ENCODE measurements around the gene DCST2. TPM values are rescaled to one million over a fixed set of nuclear protein-coding genes. Genes with fewer than 3 reads are reported as not detected.

DCST2 gene
- polyA plus RNA-seq, 4 donors, result 1.9 to 27.1 (median 10.6) TPM

DNA sequence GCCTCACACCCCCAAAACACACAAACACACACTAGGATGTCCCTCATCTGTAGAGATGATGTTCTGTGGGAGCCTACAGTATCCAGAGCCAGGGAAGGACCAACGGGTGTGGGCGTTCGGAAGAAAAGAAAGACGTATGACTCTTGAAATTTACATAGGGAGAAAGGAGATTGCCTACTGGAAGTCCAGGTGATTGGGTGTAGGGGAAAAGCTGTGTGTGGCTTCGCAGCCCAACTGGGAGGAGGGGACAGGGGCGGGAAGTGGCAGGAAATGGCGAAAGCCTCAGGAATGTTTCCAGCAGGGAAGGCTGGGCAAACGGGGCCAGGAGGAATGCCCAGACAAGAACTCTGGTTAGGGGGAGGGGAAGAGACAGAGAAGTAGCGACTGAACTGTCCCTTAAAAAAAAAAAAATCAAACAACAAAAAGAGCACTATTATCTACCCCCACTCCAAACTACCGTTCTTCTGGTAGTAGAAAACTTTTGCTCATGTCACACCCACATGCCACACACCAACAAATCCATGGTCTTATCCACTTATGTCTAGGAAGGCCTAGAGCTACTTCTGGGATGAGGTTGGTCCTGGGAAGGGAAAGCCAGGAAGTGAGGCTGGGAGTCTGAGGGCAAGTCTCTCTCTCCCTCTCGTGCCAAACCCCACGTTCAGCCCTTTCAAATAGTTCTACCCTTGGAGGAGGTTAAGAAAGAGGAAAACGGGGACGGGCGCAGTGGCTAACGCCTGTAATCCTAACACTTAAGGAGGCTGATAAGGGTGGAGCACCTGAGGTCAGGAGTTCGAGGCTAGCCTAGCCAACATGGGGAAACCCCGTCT is 60.9 kb downstream of the DCST2 start:
- WGBS, 3 donors, result 10 to 26% (median 21%) methylated on average over 18 of the region's 18 CpGs
- no peaks in the 10 kb centered on the region for H3K9me3 ChIP-seq (ENCODE audit: control insufficient read depth in 2 of 2, insufficient read depth in 1 of 2, low read depth in 1 of 2, low read length in 1 of 2)
- H3K36me3 ChIP-seq (ENCODE audit: control insufficient read depth in 3 of 3, insufficient read depth in 2 of 3, low read depth in 1 of 3, low read length in 3 of 3), result peaks cover 0 to 37% (median 12%) of the 10 kb centered on the region in 3 donors
- no peaks in the 10 kb centered on the region for H3K27me3 ChIP-seq (ENCODE audit: control insufficient read depth in 3 of 3, insufficient read depth in 3 of 3, low read length in 3 of 3)
- H3K27ac ChIP-seq (ENCODE audit: low read depth in 1 of 3, low read length in 2 of 3), result peak overlapping the region; percentile 95 to 98 (median 97)
- DNase-seq (peak; percentile 58 to 86), FAIRE-seq (no peak)
- H3K4me3 ChIP-seq (ENCODE audit: low read depth in 1 of 3, low read length in 3 of 3), result peak overlapping the region in 2 of 3 donors; percentile 63 to 84
- peaks cover 7 to 50% (median 18%) of the 10 kb centered on the region in 3 donors for H3K4me1 ChIP-seq (ENCODE audit: control insufficient read depth in 3 of 3, insufficient read depth in 2 of 3, low read depth in 1 of 3, low read length in 2 of 3)

DNA sequence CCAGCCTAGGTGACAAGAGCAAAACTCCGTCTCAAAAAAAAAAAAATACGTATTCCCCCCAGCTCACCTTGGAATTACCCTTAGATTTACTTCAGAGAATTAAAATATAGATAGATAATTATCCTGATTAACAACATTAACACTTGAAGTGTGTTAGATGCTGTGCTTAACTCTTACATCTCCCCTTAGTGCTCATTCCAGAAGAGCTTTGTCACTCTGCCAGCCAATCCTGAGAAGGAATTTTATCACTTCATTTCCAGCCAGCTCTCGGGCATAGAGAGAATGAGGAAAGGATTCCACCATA is 61.4 kb downstream of the DCST2 start:
- FAIRE-seq (no peak), DNase-seq (no peak)
- Histone ChIP-seq H3K27ac (ENCODE audit: low read depth in 1 of 3, low read length in 2 of 3) (peak overlapping the region; percentile 95 to 98 (median 97)), H3K4me1 (ENCODE audit: control insufficient read depth in 3 of 3, insufficient read depth in 2 of 3, low read depth in 1 of 3, low read length in 2 of 3) (peaks cover 7 to 45% (median 18%) of the 10 kb centered on the region in 3 donors), H3K36me3 (ENCODE audit: control insufficient read depth in 3 of 3, insufficient read depth in 2 of 3, low read depth in 1 of 3, low read length in 3 of 3) (peaks cover 0 to 43% (median 14%) of the 10 kb centered on the region in 3 donors), H3K9me3 (ENCODE audit: control insufficient read depth in 2 of 2, insufficient read depth in 1 of 2, low read depth in 1 of 2, low read length in 1 of 2) (no peaks in the 10 kb centered on the region), H3K4me3 (ENCODE audit: low read depth in 1 of 3, low read length in 3 of 3) (peak overlapping the region in 2 of 3 donors; percentile 63 to 84), H3K27me3 (ENCODE audit: control insufficient read depth in 3 of 3, insufficient read depth in 3 of 3, low read length in 3 of 3) (no peaks in the 10 kb centered on the region)
- WGBS, 3 donors, result 53 to 63% (median 62%) methylated on average over 3 of the region's 3 CpGs

GRCh38 chr1:154971341-154971998 is 62.1 kb downstream of the DCST2 start:
- Histone ChIP-seq H3K36me3 (ENCODE audit: control insufficient read depth in 3 of 3, insufficient read depth in 2 of 3, low read depth in 1 of 3, low read length in 3 of 3) (peaks cover 0 to 50% (median 20%) of the 10 kb centered on the region in 3 donors), H3K4me3 (ENCODE audit: low read depth in 1 of 3, low read length in 3 of 3) (peak overlapping the region in 1 of 3 donors; percentile 27), H3K27me3 (ENCODE audit: control insufficient read depth in 3 of 3, insufficient read depth in 3 of 3, low read length in 3 of 3) (no peaks in the 10 kb centered on the region), H3K27ac (ENCODE audit: low read depth in 1 of 3, low read length in 2 of 3) (peak overlapping the region; percentile 77 to 85 (median 79)), H3K9me3 (ENCODE audit: control insufficient read depth in 2 of 2, insufficient read depth in 1 of 2, low read depth in 1 of 2, low read length in 1 of 2) (no peaks in the 10 kb centered on the region), H3K4me1 (ENCODE audit: control insufficient read depth in 3 of 3, insufficient read depth in 2 of 3, low read depth in 1 of 3, low read length in 2 of 3) (peaks cover 7 to 38% (median 17%) of the 10 kb centered on the region in 3 donors)
- DNase-seq (peak in 1 of 2 donors; percentile 66), FAIRE-seq (no peak)
- 41 to 52% (median 51%) methylated on average over 10 of the region's 10 CpGs for WGBS, 3 donors

- peaks cover 2 to 56% (median 22%) of the 10 kb centered on the region in 3 donors for H3K36me3 ChIP-seq (ENCODE audit: control insufficient read depth in 3 of 3, insufficient read depth in 2 of 3, low read depth in 1 of 3, low read length in 3 of 3)
- FAIRE-seq (no peak), DNase-seq (peak; percentile 61 to 84)
- H3K27me3 ChIP-seq (ENCODE audit: control insufficient read depth in 3 of 3, insufficient read depth in 3 of 3, low read length in 3 of 3), result no peaks in the 10 kb centered on the region
- H3K4me3 ChIP-seq (ENCODE audit: low read depth in 1 of 3, low read length in 3 of 3), result peak within 1 kb of the TSS; percentile 1 to 40 (median 27)
- 26 to 51% (median 47%) methylated on average over 14 to 15 of the region's 15 CpGs for WGBS, 3 donors
- peaks cover 7 to 35% (median 15%) of the 10 kb centered on the region in 3 donors for H3K4me1 ChIP-seq (ENCODE audit: control insufficient read depth in 3 of 3, insufficient read depth in 2 of 3, low read depth in 1 of 3, low read length in 2 of 3)
- H3K9me3 ChIP-seq (ENCODE audit: control insufficient read depth in 2 of 2, insufficient read depth in 1 of 2, low read depth in 1 of 2, low read length in 1 of 2), result no peaks in the 10 kb centered on the region
- H3K27ac ChIP-seq (ENCODE audit: low read depth in 1 of 3, low read length in 2 of 3), result peak within 1 kb of the TSS; percentile 77 to 85 (median 79)
Observed at GRCh38 chr1:154970631-154971340, 62.8 kb downstream of the DCST2 start, which contains the start of gene SHC1. SHC1 (minus strand) TSS chr1:154970747; CDS start chr1:154970526, 221 bp downstream.

DNA sequence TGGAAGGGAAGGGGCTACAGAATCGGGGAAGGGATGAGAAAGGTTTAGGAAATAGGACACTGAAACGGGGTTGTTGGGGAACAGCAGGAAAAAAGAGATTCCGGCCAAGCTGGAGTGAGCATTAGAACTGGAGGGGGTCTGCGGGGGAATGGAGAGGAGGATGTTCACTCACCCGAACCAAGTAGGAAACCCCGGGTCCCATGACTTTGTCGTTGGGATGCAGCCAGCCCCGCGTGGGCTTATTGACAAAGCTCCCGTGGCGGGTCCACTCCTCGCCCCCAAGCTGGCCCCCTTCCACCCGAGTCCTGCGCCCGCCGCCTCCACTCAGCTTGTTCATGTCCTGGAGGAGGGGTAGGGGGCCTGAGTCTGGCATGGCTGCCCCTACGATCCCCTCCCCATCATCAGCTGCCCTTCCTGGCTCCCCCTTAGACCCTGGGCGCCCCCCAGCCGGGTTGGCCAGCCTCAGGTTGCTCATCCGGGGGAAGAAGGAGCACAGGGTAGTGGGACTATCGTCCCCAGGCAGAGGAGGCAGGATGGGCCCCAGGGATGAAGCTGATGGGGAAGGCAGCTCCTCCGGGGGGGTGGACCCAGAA is 63.6 kb downstream of the DCST2 start:
- peaks cover 2 to 64% (median 28%) of the 10 kb centered on the region in 3 donors for H3K36me3 ChIP-seq (ENCODE audit: control insufficient read depth in 3 of 3, insufficient read depth in 2 of 3, low read depth in 1 of 3, low read length in 3 of 3)
- H3K4me1 ChIP-seq (ENCODE audit: control insufficient read depth in 3 of 3, insufficient read depth in 2 of 3, low read depth in 1 of 3, low read length in 2 of 3), result peaks cover 7 to 35% (median 15%) of the 10 kb centered on the region in 3 donors
- no peaks in the 10 kb centered on the region for H3K9me3 ChIP-seq (ENCODE audit: control insufficient read depth in 2 of 2, insufficient read depth in 1 of 2, low read depth in 1 of 2, low read length in 1 of 2)
- 44 to 75% (median 61%) methylated on average over 17 to 22 of the region's 22 CpGs for WGBS, 3 donors
- peak overlapping the region; percentile 77 to 85 (median 79) for H3K27ac ChIP-seq (ENCODE audit: low read depth in 1 of 3, low read length in 2 of 3)
- H3K4me3 ChIP-seq (ENCODE audit: low read depth in 1 of 3, low read length in 3 of 3), result peak overlapping the region in 2 of 3 donors; percentile 1 to 40
- FAIRE-seq, result no peak
- DNase-seq, result no peak
- no peaks in the 10 kb centered on the region for H3K27me3 ChIP-seq (ENCODE audit: control insufficient read depth in 3 of 3, insufficient read depth in 3 of 3, low read length in 3 of 3)

GRCh38 chr1:154969246-154969645 is 64.3 kb downstream of the DCST2 start:
- WGBS, 3 donors, result 65 to 84% (median 82%) methylated on average over 5 of the region's 5 CpGs
- H3K27ac ChIP-seq (ENCODE audit: low read depth in 1 of 3, low read length in 2 of 3), result peak overlapping the region in 1 of 3 donors; percentile 79

GRCh38 chr1:154968731-154969130 is 64.8 kb downstream of the DCST2 start:
- H3K27ac ChIP-seq (ENCODE audit: low read depth in 1 of 3, low read length in 2 of 3), result peak overlapping the region in 1 of 3 donors; percentile 79
- no peaks in the 10 kb centered on the region for H3K9me3 ChIP-seq (ENCODE audit: control insufficient read depth in 2 of 2, insufficient read depth in 1 of 2, low read depth in 1 of 2, low read length in 1 of 2)
- 92 to 97% (median 96%) methylated on average over 3 of the region's 3 CpGs for WGBS, 3 donors
- no peaks in the 10 kb centered on the region for H3K27me3 ChIP-seq (ENCODE audit: control insufficient read depth in 3 of 3, insufficient read depth in 3 of 3, low read length in 3 of 3)
- no peak for FAIRE-seq
- H3K36me3 ChIP-seq (ENCODE audit: control insufficient read depth in 3 of 3, insufficient read depth in 2 of 3, low read depth in 1 of 3, low read length in 3 of 3), result peaks cover 6 to 77% (median 33%) of the 10 kb centered on the region in 3 donors
- no peak for DNase-seq
- H3K4me3 ChIP-seq (ENCODE audit: low read depth in 1 of 3, low read length in 3 of 3), result no peak overlapping the region
- H3K4me1 ChIP-seq (ENCODE audit: control insufficient read depth in 3 of 3, insufficient read depth in 2 of 3, low read depth in 1 of 3, low read length in 2 of 3), result peaks cover 7 to 35% (median 15%) of the 10 kb centered on the region in 3 donors

More at GRCh38 chr1:154969246-154969645, 64.3 kb downstream of the DCST2 start:
- Histone ChIP-seq H3K4me1 (ENCODE audit: control insufficient read depth in 3 of 3, insufficient read depth in 2 of 3, low read depth in 1 of 3, low read length in 2 of 3) (peaks cover 7 to 35% (median 15%) of the 10 kb centered on the region in 3 donors), H3K27me3 (ENCODE audit: control insufficient read depth in 3 of 3, insufficient read depth in 3 of 3, low read length in 3 of 3) (no peaks in the 10 kb centered on the region), H3K4me3 (ENCODE audit: low read depth in 1 of 3, low read length in 3 of 3) (peak overlapping the region in 1 of 3 donors; percentile 40), H3K36me3 (ENCODE audit: control insufficient read depth in 3 of 3, insufficient read depth in 2 of 3, low read depth in 1 of 3, low read length in 3 of 3) (peaks cover 5 to 71% (median 32%) of the 10 kb centered on the region in 3 donors), H3K9me3 (ENCODE audit: control insufficient read depth in 2 of 2, insufficient read depth in 1 of 2, low read depth in 1 of 2, low read length in 1 of 2) (no peaks in the 10 kb centered on the region)
- no peak for DNase-seq
- no peak for FAIRE-seq

All from small intestine (tissue), 7 donors.